Right lobe of liver (tissue), 4 donors: ENCODE results near the gene LRCH3.

Experiments
- CTCF ChIP-seq, 4 donors: fragments of 200-600 bp in 3 of 4; fragments of 450-650 bp in 1 of 4; IDR thresholded peaks; one replicate each; pipeline versions ENCODE4 v1.5.1 to v1.8.0; 2016 to 2022; ENCODE audit warnings: antibody characterized with exemption in 4 of 4, mild to moderate bottlenecking in 2 of 4
- POLR2A ChIP-seq: fragments of 450-650 bp; IDR thresholded peaks from one replicate; pipeline ENCODE4 v1.6.1; 2017; ENCODE audit warnings: antibody characterized with exemption, mild to moderate bottlenecking
- donor health status: DM: no; HTN: no; CAD: no.
- donor health status: DM: no; HTN: no; CAD: no.
- donor health status: DM: no; HTN: yes; CAD: no.

GRCh38 chr3:197798863-197799262 is 7.8 kb downstream of the LRCH3 start:
- TF ChIP-seq CTCF (IDR thresholded peaks at IDR 0.05) = no peak
- no peak for TF ChIP-seq POLR2A
